Gastroesophageal sphincter (tissue), 4 donors: ENCODE data around the gene UVSSA. TPM values are rescaled to one million over a fixed set of nuclear protein-coding genes. Genes with fewer than 3 reads are reported as not detected.

Experiments
- ATAC-seq: fragments of 150-250 bp; one replicate; pipeline ENCODE4 v1.9.1; 2016; ENCODE audit warnings: mild to moderate bottlenecking, moderate library complexity
- H3K27ac ChIP-seq, 4 donors: fragments of 200-600 bp; sonication (generic) in 3 of 4; 1 replicate in 3 of 4; 2 replicates in 1 of 4; pipeline ENCODE4 v1.5.1; 2016 to 2019
- H3K27me3 ChIP-seq: fragments of 200-600 bp; sonication (generic); one replicate; pipeline ENCODE4 v1.5.1; 2019
- H3K36me3 ChIP-seq, 2 donors: fragments of 200-600 bp; sonication (generic); one replicate each; pipeline ENCODE4 v1.5.1; 2019; ENCODE audit warnings: control low read depth in 1 of 2
- H3K4me1 ChIP-seq, 3 donors: fragments of 200-600 bp; sonication (generic); 1 replicate in 2 of 3; 2 replicates in 1 of 3; pipeline ENCODE4 v1.5.1; 2016 to 2019; ENCODE audit warnings: control low read depth in 2 of 3
- H3K4me3 ChIP-seq, 2 donors: fragments of 200-600 bp; sonication (generic); one replicate each; pipeline ENCODE4 v1.5.1; 2019; ENCODE audit warnings: mild to moderate bottlenecking in 1 of 2, moderate library complexity in 1 of 2
- H3K9me3 ChIP-seq, 3 donors: fragments of 200-600 bp; sonication (generic); one replicate each; pipeline ENCODE4 v1.5.1; 2017 to 2019; ENCODE audit warnings: control low read depth in 2 of 3
- EP300 ChIP-seq: sonication (generic); formaldehyde crosslinking; IDR thresholded peaks from one replicate; pipeline ENCODE4 v1.6.1; 2017; ENCODE audit warnings: antibody characterized with exemption, mild to moderate bottlenecking
- POLR2A ChIP-seq, 2 donors: fragments of 450-650 bp; IDR thresholded peaks; one replicate each; pipeline ENCODE4 v1.6.1; 2017; ENCODE audit warnings: antibody characterized with exemption in 2 of 2, mild to moderate bottlenecking in 2 of 2, moderate library complexity in 1 of 2
- POLR2AphosphoS5 ChIP-seq: sonication (generic); formaldehyde crosslinking; IDR thresholded peaks from one replicate; pipeline ENCODE4 v1.6.1; 2017; ENCODE audit warnings: antibody characterized with exemption
- WGBS, 2 donors: methylation state at CpG; one replicate each; pipeline ENCODE4 v1.1.5; 2018; ENCODE audit warnings: low coverage in 1 of 2; 5-methylcytosine and 5-hydroxymethylcytosine counted together
- total RNA-seq, 4 donors: library from RNA; depleted of rRNA; stranded (reverse); fragments of >200 nt; gene quantifications; one replicate each; pipeline ENCODE4 v1.1.0, GENCODE V29; 2016
- TF ChIP-seq, protein P1 (sequence below), 4 experiments: fragments of 200-600 bp in 2 of 4; fragments of 450-650 bp in 2 of 4; sonication (generic) in 1 of 4; IDR thresholded peaks; one replicate each; pipeline ENCODE4 v1.5.1; 2017 to 2019; ENCODE audit warnings: antibody characterized with exemption in 4 of 4, mild to moderate bottlenecking in 2 of 4, moderate library complexity in 2 of 4

UVSSA gene
- total RNA-seq, 4 donors from 2014 or later = 3.1 to 24.1 (median 9.9) TPM

DNA sequence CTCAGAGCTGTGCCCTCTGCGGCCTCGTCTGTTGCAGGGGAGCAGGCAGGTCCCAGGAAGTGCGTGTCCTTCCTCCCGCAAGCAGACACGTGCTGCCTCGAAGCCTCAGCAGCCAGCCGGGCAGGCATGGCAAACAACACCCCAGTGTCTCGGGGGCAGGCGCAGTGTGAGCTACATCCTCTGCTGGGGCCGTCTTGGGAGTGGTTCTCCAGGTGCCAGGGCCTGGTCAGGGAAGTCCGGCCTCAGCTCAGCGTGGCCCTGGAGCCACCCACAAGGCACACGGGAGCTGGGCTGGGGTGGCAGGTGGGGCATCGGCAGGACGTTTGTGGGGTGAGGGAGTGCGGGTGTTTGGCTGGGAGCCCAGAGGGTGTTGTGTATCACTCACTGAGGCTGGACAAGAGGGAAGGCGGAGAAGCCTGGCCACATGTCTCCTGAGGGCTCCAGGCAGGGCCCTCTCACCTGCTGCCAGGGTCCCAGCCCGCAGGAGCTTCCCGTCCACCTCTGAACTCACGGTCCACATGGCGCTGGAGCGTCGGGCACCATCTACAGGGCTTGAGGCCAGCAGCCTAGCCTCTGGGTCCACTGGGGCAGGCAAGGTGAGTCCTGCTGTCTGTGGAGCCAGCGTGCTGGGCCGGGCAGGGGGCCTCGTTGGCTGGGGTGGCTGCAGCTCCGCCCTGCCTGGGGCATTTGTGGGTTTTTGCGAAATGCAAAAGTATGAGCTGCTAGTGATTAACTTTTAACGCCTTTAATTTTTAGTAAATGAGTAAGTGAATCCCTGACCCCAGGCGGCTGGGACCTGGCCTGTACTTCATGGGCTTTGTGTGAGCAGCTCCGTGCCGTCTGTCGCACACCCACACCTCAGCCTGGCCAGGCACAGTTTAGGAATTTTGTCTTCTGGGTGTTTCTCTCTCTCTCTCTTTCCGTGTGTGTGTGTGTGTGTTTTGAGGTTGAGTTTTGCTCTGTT is 17.3 kb upstream of the UVSSA start:
- 81 to 96% methylated on average over 6 to 7 of the region's 34 CpGs for WGBS, 2 donors
- H3K4me3 ChIP-seq = no peak overlapping the region
- H3K9me3 ChIP-seq = no peaks in the 10 kb centered on the region
- no peak for TF ChIP-seq EP300
- TF ChIP-seq, protein P1, sequence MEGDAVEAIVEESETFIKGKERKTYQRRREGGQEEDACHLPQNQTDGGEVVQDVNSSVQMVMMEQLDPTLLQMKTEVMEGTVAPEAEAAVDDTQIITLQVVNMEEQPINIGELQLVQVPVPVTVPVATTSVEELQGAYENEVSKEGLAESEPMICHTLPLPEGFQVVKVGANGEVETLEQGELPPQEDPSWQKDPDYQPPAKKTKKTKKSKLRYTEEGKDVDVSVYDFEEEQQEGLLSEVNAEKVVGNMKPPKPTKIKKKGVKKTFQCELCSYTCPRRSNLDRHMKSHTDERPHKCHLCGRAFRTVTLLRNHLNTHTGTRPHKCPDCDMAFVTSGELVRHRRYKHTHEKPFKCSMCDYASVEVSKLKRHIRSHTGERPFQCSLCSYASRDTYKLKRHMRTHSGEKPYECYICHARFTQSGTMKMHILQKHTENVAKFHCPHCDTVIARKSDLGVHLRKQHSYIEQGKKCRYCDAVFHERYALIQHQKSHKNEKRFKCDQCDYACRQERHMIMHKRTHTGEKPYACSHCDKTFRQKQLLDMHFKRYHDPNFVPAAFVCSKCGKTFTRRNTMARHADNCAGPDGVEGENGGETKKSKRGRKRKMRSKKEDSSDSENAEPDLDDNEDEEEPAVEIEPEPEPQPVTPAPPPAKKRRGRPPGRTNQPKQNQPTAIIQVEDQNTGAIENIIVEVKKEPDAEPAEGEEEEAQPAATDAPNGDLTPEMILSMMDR (IDR thresholded peaks at IDR 0.05) = no peak
- TF ChIP-seq POLR2AphosphoS5 = no peak
- no peak for TF ChIP-seq POLR2A (IDR thresholded peaks at IDR 0.05)
- H3K36me3 ChIP-seq = peaks cover 0 to 91% of the 10 kb centered on the region in 2 donors
- H3K27ac ChIP-seq = no peak overlapping the region
- H3K4me1 ChIP-seq = peaks cover 0 to 8% (median 0%) of the 10 kb centered on the region in 3 donors
- no peak for ATAC-seq
- H3K27me3 ChIP-seq = no peaks in the 10 kb centered on the region

DNA sequence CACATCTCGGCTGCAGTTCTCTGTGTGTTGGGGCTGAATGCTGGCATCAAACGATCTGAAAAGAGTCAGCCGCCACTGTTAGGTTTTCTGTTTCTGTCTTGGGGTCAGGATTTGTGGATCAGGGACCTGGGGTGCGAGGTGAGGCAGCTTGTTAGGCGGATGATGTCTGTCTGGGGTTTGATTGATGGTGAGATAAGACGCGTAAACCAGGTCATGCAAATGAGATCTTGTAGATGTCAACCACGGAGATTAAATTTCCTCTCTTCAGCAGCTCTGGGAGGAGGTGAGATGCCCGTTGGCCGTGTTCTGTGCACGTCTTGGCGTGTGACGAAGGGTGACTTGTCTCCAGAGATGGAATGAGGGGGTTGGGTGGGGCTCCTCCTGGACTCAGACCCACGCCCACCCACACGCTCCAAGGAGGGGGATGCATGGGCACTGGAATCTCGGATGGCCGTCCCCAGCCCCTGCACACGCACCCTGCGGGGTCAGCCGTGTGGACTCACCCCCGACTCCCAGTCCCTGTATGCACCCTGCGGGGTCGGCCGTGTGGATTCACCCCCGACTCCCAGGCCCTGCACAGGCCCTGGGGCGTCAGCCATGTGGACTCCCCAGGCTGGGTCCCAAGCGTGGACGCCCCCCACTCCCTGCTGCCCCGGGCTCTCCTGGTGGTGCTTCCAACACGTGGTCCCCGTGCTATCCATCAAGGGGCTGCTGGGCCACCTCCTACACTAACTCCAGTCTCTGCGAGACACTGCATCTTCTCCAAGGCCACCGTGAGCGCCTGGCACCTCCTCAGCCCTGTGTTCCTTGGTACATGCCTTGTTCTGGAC is 16.0 kb upstream of the UVSSA start:
- Histone ChIP-seq H3K4me1 (peaks cover 0 to 8% (median 0%) of the 10 kb centered on the region in 3 donors), H3K27me3 (no peaks in the 10 kb centered on the region), H3K27ac (no peak overlapping the region), H3K9me3 (no peaks in the 10 kb centered on the region), H3K36me3 (peaks cover 0 to 89% of the 10 kb centered on the region in 2 donors), H3K4me3 (no peak overlapping the region)
- 88 to 100% methylated on average over 1 to 15 of the region's 34 CpGs for WGBS, 2 donors
- TF ChIP-seq POLR2A (IDR thresholded peaks at IDR 0.05) (no peak), EP300 (no peak), POLR2AphosphoS5 (no peak)
- TF ChIP-seq, protein P1 (IDR thresholded peaks at IDR 0.05) = no peak
- no peak for ATAC-seq

DNA sequence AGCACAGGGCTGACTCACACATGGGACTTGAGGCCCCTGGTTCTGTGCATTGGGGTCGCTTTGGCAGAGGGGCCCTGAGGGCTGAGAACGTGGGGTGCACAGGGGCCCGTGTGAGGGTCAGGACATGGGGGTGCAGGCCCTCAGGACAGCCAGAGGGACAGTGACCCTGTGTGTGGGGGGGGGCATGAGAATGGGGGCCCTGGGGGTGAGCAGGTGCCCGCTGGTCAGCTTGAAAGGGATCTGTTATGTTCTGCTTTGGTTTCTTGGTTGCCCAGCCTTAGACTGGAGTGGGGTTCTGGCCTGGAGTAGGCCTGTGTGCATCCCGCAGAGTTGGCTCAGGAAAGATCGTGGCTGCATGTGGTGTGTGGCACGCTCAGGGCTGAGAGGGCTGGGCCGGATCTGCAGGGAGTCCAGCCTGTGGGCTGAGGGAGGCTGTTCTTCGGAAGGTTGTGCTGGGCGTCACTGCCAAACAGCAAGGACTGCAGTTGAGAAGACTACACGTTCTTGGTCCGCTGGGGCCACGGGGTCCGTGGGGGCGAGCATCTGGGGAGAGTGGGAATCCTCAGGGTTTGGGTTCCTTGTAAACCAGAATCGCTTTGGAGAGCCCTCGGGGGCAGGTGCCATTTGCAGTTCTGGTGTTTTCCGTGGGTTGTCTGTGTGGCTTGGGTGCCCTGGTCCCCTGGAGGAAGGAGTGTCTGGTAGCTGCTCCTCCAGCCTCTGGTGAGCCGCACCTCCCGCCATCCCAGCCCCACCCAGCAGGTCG is 15.2 kb upstream of the UVSSA start:
- no peaks in the 10 kb centered on the region for H3K27me3 ChIP-seq
- peaks cover 0 to 8% (median 0%) of the 10 kb centered on the region in 3 donors for H3K4me1 ChIP-seq
- H3K27ac ChIP-seq = no peak overlapping the region
- no peak overlapping the region for H3K4me3 ChIP-seq
- WGBS, 2 donors = 77% methylated on average over 6 of the region's 21 CpGs; no CpG with 5 or more reads in 1 of the 2 donors
- ATAC-seq = no peak
- no peaks in the 10 kb centered on the region for H3K9me3 ChIP-seq
- H3K36me3 ChIP-seq = peaks cover 0 to 89% of the 10 kb centered on the region in 2 donors
- TF ChIP-seq EP300 (no peak), POLR2A (IDR thresholded peaks at IDR 0.05) (no peak), POLR2AphosphoS5 (no peak)
- TF ChIP-seq, protein P1 (IDR thresholded peaks at IDR 0.05) = no peak

DNA sequence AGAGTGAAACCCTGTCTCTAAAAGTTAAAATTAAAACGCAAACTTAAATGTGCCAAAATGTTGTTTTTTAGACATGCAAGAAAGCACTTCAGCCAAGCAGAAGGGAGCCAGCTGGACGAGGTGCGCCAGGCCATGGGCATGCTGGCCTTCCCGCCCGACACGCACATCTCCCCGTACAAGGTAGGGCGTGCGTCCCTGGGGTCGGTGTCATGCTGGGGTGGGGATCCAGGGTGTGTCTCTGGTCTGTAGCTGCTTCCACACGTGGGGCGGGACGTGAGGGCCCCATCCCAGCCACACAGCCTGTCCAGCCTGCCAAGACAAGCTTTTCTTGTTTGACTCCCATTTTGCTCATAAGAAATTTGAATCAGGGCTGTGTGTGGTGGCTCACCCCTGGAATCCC is 14.3 kb upstream of the UVSSA start:
- 91% methylated on average over 4 of the region's 13 CpGs; no CpG with 5 or more reads in 1 of the 2 donors for WGBS, 2 donors
- no peak overlapping the region for H3K27ac ChIP-seq
- peaks cover 0 to 8% (median 0%) of the 10 kb centered on the region in 3 donors for H3K4me1 ChIP-seq
- H3K9me3 ChIP-seq = no peaks in the 10 kb centered on the region
- no peaks in the 10 kb centered on the region for H3K27me3 ChIP-seq
- H3K4me3 ChIP-seq = no peak overlapping the region
- ATAC-seq = no peak
- no peak for TF ChIP-seq POLR2A (IDR thresholded peaks at IDR 0.05)
- no peak for TF ChIP-seq POLR2AphosphoS5
- TF ChIP-seq EP300 = no peak
- TF ChIP-seq, protein P1 (IDR thresholded peaks at IDR 0.05) = no peak
- peaks cover 0 to 89% of the 10 kb centered on the region in 2 donors for H3K36me3 ChIP-seq
